ENCODE results near the gene DNAAF5. TPM values are rescaled to one million over a fixed set of nuclear protein-coding genes. Genes with fewer than 3 reads are reported as not detected.

Gene DNAAF5
- total RNA-seq, 1 donor from 2014 or later = 17.7 TPM

GRCh38 chr7:816300-816750 lies 89.8 kb downstream of the DNAAF5 start:
- peak; percentile 92 for ATAC-seq
- peak; percentile 99 for DNase-seq (ENCODE audit: missing footprints)
- intact Hi-C loops (cut with DNase I) = loop anchor here (2.0 kb wide), 1 partner anchor 14 kb away; no protein-coding TSS in a partner anchor

GRCh38 chr7:816751-817671 lies 90.5 kb downstream of the DNAAF5 start:
- DNase-seq (ENCODE audit: missing footprints) = no peak
- intact Hi-C loops (cut with DNase I) = loop anchor here (2.0 kb wide), 1 partner anchor 14 kb away; no protein-coding TSS in a partner anchor
- no peak for ATAC-seq

GRCh38 chr7:818031-818699 lies 91.7 kb downstream of the DNAAF5 start:
- DNase-seq (ENCODE audit: missing footprints) = no peak
- intact Hi-C loops (cut with DNase I) = no loop called here
- ATAC-seq = no peak

GRCh38 chr7:820341-820740 lies 93.8 kb downstream of the DNAAF5 start:
- DNase-seq (ENCODE audit: missing footprints) (no peak), ATAC-seq (no peak)
- intact Hi-C loops (cut with DNase I) = loop anchor here (5.0 kb wide), 1 partner anchor 52 kb away; no protein-coding TSS in a partner anchor

GRCh38 chr7:821688-822087 lies 95.2 kb downstream of the DNAAF5 start:
- ATAC-seq (peak; percentile 70), DNase-seq (ENCODE audit: missing footprints) (no peak)
- intact Hi-C loops (cut with DNase I) = loop anchor here (5.0 kb wide), 1 partner anchor 51 kb away; no protein-coding TSS in a partner anchor

- ATAC-seq (no peak), DNase-seq (ENCODE audit: missing footprints) (no peak)
- intact Hi-C loops (cut with DNase I) = loop anchor here (5.0 kb wide), 1 partner anchor 50 kb away; no protein-coding TSS in a partner anchor
Measured at GRCh38 chr7:822692-823276, 96.3 kb downstream of the DNAAF5 start.

- DNase-seq (ENCODE audit: missing footprints) = no peak
- no peak for ATAC-seq
Measured at GRCh38 chr7:823649-824048, 97.2 kb downstream of the DNAAF5 start.

GRCh38 chr7:824081-824480 lies 97.6 kb downstream of the DNAAF5 start:
- DNase-seq (ENCODE audit: missing footprints) (no peak), ATAC-seq (no peak)
- intact Hi-C loops (cut with DNase I) = loop anchor here (5.0 kb wide), 1 partner anchor 48 kb away; no protein-coding TSS in a partner anchor

More at GRCh38 chr7:823649-824048, 97.2 kb downstream of the DNAAF5 start:
- intact Hi-C loops (cut with DNase I) = loop anchor here (5.0 kb wide), 1 partner anchor 49 kb away; no protein-coding TSS in a partner anchor

GRCh38 chr7:824664-825063 lies 98.2 kb downstream of the DNAAF5 start:
- ATAC-seq = no peak
- intact Hi-C loops (cut with DNase I) = loop anchor here (5.0 kb wide), 1 partner anchor 48 kb away; no protein-coding TSS in a partner anchor
- no peak for DNase-seq (ENCODE audit: missing footprints)

GRCh38 chr7:825386-825785 lies 98.9 kb downstream of the DNAAF5 start:
- no peak for ATAC-seq
- intact Hi-C loops (cut with DNase I) = no loop called here
- no peak for DNase-seq (ENCODE audit: missing footprints)

GRCh38 chr7:826230-826917 lies 99.9 kb downstream of the DNAAF5 start:
- DNase-seq (ENCODE audit: missing footprints) (no peak), ATAC-seq (no peak)
- intact Hi-C loops (cut with DNase I) = no loop called here

GRCh38 chr7:828793-829561 lies 102.5 kb downstream of the DNAAF5 start:
- DNase-seq (ENCODE audit: missing footprints) (no peak), ATAC-seq (no peak)
- intact Hi-C loops (cut with DNase I) = no loop called here

- no peak for DNase-seq (ENCODE audit: missing footprints)
- no peak for ATAC-seq
- intact Hi-C loops (cut with DNase I) = loop anchor here (2.0 to 5.0 kb wide), 2 partner anchors 13 to 43 kb away; no protein-coding TSS in a partner anchor
Measured at GRCh38 chr7:830069-830468, 103.6 kb downstream of the DNAAF5 start.

GRCh38 chr7:831596-832166 lies 105.2 kb downstream of the DNAAF5 start:
- no peak for DNase-seq (ENCODE audit: missing footprints)
- intact Hi-C loops (cut with DNase I) = loop anchor here (2.0 to 5.0 kb wide), 2 partner anchors 15 to 44 kb away; no protein-coding TSS in a partner anchor

GRCh38 chr7:832167-832967 lies 105.9 kb downstream of the DNAAF5 start, which contains the start of gene SUN1:
SUN1 (plus strand) TSS chr7:832476; CDS start chr7:832525, 49 bp downstream.
- DNase-seq (ENCODE audit: missing footprints) = no peak
- intact Hi-C loops (cut with DNase I) = loop anchor here (5.0 kb wide), 1 partner anchor 45 kb away; no protein-coding TSS in a partner anchor
- ATAC-seq = peak; percentile 17

More at GRCh38 chr7:831596-832166, 105.2 kb downstream of the DNAAF5 start:
- peak; percentile 59 for ATAC-seq

- no peak for ATAC-seq
- intact Hi-C loops (cut with DNase I) = loop anchor here (5.0 kb wide), 1 partner anchor 46 kb away; no protein-coding TSS in a partner anchor
- no peak for DNase-seq (ENCODE audit: missing footprints)
Measured at GRCh38 chr7:832968-833424, 106.5 kb downstream of the DNAAF5 start.
